Measurements from ENCODE around the gene MRPS2. TPM values are rescaled to one million over a fixed set of nuclear protein-coding genes. Genes with fewer than 3 reads are reported as not detected.

Gene MRPS2
- total and polyA plus RNA-seq, 2 experiments from 2014 or later, result 83.2 to 116 TPM

- no peak for DNase-seq (ENCODE audit: low spot score)
- ATAC-seq, result no peak
- Mint-ChIP-seq H3K36me3 (ENCODE audit: low read depth) (no peaks in the 10 kb centered on the region), H3K27me3 (ENCODE audit: insufficient read depth, low read depth, poor library complexity) (peaks cover 5% of the 10 kb centered on the region), H3K9me3 (no peaks in the 10 kb centered on the region; the same call in 2 of the 3 replicates), H3K27ac (no peak overlapping the region), H3K4me3 (no peak overlapping the region), H3K4me1 (no peaks in the 10 kb centered on the region)
- Histone ChIP-seq H3K4me2 (no peak overlapping the region), H3K79me2 (replicated peaks; ENCODE audit: insufficient read depth) (no peaks in the 10 kb centered on the region), H4K20me1 (replicated peaks; ENCODE audit: insufficient read depth) (no peaks in the 10 kb centered on the region), H3F3A (replicated peaks; ENCODE audit: low read depth) (no peaks in the 10 kb centered on the region), H3K9me2 (ENCODE audit: insufficient read depth) (no peaks in the 10 kb centered on the region), H3K27ac (ENCODE audit: low read depth) (no peak overlapping the region), H2AFZ (no peak overlapping the region), H3K27me3 (ENCODE audit: insufficient read depth) (no peaks in the 10 kb centered on the region), H3K4me3 (no peak overlapping the region), H3K4me1 (ENCODE audit: insufficient read depth) (no peaks in the 10 kb centered on the region), H3K36me3 (ENCODE audit: insufficient read depth) (no peaks in the 10 kb centered on the region)
- TF ChIP-seq ZNF114 (CRISPR knock-in tag; IDR thresholded peaks at IDR 0.05) (no peak), ZNF462 (CRISPR knock-in tag; IDR thresholded peaks at IDR 0.05) (no peak), EZH2phosphoT487 (IDR thresholded peaks at IDR 0.05; ENCODE audit: unreplicated experiment) (no peak), REST (IDR thresholded peaks at IDR 0.05; ENCODE audit: unreplicated experiment) (no peak), POLR2AphosphoS5 (IDR thresholded peaks at IDR 0.05; ENCODE audit: low read depth) (no peak), ZNF331 (CRISPR knock-in tag; IDR thresholded peaks at IDR 0.05; ENCODE audit: low read depth) (no peak), CREB1 (CRISPR knock-in tag; IDR thresholded peaks at IDR 0.05; ENCODE audit: low read depth) (no peak), JUNB (IDR thresholded peaks at IDR 0.05; ENCODE audit: unreplicated experiment) (no peak), NANOG (IDR thresholded peaks at IDR 0.05; ENCODE audit: borderline replicate concordance) (no peak), EZH2 (IDR thresholded peaks at IDR 0.05; ENCODE audit: low read depth, unreplicated experiment) (no peak), ETS1 (IDR thresholded peaks at IDR 0.05) (no peak), STAT1 (IDR thresholded peaks at IDR 0.05; ENCODE audit: unreplicated experiment) (no peak), CTCF (conservative IDR thresholded peaks at IDR 0.05; ENCODE audit: low read depth in 2 of 2) (no peak)
Measured at GRCh38 chr9:135512904-135513303, 12.4 kb downstream of the MRPS2 start.
